ENCODE data around the gene RANGAP1.

DNA sequence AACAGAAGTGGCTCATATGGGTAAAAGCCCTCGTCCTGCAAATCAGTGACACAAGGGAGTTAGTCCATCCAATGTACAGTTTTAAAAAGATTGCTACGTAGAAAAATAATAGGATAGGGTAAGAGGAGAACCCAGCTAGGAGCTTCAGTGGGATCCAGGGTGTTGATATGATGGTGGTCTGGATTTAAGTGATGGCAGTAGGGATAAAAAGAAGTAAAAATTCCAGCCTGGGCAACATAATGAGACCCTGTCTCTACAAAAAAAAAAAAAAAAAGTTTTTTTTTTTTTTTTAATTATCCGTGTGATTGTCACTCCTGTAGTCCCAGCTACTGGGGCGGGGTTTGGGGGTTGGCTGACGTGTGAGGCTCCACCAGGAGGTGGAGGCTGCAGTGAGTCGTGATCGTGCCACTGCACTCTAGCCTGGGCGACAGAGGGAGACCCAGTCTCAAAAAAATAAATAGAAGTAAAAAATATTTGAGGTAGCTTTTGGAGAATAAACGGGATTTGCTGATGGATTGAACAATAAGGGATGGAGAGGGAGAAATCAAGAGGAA, 87.9 kb downstream of the RANGAP1 start:
- TF ChIP-seq MTF2 (CRISPR knock-in tag; IDR thresholded peaks at IDR 0.05; ENCODE audit: borderline replicate concordance) (no peak), GABPB1 (CRISPR knock-in tag; IDR thresholded peaks at IDR 0.05) (no peak), POLR2A (IDR thresholded peaks at IDR 0.05; ENCODE audit: insufficient read depth in 1 of 2, low read depth in 2 of 2, low read length in 2 of 2) (no peak), RXRA (CRISPR knock-in tag; IDR thresholded peaks at IDR 0.05) (no peak), CBFB (CRISPR knock-in tag; IDR thresholded peaks at IDR 0.05) (no peak), MATR3 (CRISPR knock-in tag; IDR thresholded peaks at IDR 0.05) (no peak), SRY (CRISPR knock-in tag; IDR thresholded peaks at IDR 0.05) (no peak), NR2F2 (IDR thresholded peaks at IDR 0.05; ENCODE audit: borderline replicate concordance, low read depth) (no peak), PHF8 (CRISPR knock-in tag; IDR thresholded peaks at IDR 0.05) (no peak)
